GM03348 (cell line): ENCODE data around the gene ZC2HC1C.
A peak's percentile ranks its signal among the peaks of the same experiment; 100 is the strongest.
"Not testable (repeated sequence)": the region's sequence is repeated elsewhere in the genome, so short reads cannot be mapped to it uniquely, and the experiment has no call there.

Source experiments
- DNase-seq: peaks from one replicate; pipeline ENCODE4 v3.0.0; 2012; ENCODE audit warnings: low spot score

ZC2HC1C gene

DNA sequence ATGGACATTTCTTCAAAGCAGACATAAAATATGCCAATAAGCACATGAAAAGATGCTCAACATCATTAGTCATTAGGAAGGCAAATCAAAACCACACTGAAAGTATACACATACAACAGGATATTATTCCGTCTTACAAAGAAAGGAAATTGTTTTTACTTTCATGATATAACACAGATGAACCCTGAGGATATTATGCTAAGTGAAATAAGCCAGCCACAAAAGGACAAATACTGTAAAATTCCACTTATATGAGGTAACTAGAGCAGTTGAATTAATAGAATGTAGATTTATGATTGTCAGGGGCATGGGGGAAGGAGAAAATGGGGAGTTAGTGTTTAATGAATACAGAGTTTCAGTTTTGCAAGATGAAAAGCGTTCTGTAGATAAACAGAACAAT lies 9.8 kb upstream of the ZC2HC1C start:
- DNase-seq: no peak

DNA sequence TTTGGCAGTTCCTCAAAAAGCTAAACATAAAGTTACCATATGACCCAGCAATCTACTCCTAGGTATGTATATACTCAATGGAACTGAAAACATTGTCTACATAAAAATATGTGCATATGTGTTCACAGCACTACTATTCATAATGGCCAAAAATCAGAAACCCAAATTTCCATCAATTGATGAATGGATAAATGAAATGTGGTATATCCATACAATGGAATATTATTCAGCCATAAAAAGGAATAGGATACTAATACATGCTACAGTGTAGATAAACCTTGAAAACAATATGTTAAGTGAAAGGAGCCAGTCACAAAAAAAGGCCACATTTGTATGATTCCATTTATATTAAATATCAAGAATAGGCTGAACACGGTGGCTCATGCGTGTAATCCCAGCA lies 9.0 kb upstream of the ZC2HC1C start:
- DNase-seq: no peak

DNA sequence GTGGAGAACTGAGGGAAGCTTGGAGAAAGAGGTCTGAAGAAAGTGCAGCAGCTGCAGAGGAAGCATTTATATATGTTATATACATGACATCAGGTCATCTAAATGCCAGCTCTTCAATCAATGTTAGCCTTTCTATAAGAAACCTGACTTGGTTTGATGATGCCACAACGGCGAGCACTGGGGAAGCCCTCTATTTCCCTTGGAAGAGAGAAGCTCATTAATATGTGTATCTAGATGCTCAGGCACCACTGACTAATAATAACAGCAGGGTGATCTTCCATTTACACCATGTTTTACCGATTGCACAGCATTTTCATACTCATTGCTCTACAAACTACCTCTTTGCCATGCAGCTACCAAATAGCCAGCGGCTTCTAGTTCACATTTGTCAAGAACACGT lies 6.4 kb upstream of the ZC2HC1C start:
- DNase-seq: no peak

DNA sequence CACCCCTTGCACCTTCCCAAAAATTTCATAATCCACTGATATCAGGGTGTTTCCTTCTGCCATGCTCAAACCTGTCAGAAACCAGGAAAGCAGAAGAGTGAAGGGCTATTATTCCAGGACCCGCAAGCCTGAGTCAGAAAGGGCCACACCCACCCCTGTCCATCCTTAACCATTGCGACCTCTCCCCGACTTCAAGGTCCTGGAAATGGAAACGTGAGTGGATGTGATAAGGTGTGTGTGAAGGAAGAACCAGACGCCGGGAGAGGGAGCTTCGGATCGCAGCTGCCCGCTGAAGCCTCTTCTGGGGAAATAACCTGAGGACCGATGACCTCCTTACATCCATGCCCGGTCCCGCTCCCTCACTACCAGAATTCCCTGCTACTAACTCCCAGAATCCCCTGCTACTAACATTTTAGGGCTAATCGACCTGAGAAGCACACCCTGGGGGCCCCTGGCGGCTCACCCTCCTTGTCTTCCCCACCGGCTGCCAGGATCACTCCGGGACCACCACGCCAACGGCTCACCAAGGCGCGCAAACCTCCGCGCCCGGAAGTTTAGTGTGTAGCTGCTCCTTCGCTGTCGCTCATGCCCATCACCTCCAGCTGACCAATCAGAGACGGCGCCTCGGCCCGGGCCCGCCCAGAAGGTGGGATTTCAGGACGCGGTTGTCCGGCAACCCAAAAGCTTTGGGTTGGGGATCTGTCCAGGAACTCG lies 5.8 kb upstream of the ZC2HC1C start, which contains the start of gene ACYP1:
TSS of gene ACYP1 (minus strand) at position 534 of the 714 bp plus-strand sequence. CDS start at position 63, 471 bp downstream.
- DNase-seq: peak; percentile 97

DNA sequence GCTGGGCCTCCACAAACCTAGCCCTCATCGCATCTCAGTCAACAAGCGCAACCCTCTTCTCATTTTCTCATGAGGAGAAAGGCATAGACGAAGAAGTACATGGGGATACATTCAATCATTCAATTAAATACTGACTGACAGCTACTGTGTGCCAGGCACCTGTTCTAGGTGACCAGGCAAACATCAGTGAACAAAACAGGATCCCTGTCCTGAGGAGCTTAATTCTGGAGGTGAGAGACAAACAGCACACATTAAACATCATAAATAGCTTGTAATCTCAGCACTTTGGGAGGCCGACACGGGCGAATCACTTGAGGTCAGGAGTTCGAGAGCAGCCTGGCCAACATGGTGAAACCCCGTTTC lies 5.3 kb upstream of the ZC2HC1C start:
- DNase-seq: no peak

DNA sequence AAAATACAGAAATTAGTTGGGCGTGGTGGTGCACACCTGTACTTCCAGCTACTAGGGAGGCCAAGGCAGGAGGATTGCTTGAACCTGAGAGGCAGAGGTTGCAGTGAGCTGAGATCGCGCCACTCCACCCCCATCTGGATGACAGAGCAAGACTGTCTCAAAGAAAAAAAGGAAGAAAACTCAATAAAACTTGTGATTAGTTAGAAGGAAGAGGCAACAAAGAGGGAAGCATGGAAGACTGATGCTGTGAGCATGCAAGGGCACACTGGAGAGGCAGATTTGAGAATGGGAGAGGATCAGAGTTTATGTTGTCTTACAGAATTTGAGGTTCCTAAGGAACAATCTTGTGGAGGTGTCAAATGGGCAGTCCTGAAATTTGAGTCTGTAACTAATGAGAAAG lies 2.8 kb upstream of the ZC2HC1C start:
- no peak for DNase-seq

DNA sequence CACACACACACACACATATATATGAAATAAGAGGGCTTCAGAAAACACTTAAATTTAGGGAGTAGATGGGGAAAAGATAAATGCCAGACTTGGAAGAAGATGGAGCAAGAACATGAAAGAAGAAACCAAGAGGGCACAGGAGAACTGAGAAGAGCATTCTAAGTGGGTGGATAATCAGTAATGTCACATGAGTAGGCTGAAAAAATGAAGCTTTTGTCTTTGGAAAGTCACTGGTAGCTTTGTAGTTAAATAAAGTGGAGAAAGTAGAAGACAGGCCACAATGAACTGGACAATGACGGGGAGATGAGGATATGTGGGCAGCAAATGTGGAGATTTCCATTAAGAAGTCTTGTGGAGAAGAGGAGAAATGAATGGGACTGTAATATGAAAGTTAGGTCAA lies 2.2 kb upstream of the ZC2HC1C start:
- DNase-seq: no peak

DNA sequence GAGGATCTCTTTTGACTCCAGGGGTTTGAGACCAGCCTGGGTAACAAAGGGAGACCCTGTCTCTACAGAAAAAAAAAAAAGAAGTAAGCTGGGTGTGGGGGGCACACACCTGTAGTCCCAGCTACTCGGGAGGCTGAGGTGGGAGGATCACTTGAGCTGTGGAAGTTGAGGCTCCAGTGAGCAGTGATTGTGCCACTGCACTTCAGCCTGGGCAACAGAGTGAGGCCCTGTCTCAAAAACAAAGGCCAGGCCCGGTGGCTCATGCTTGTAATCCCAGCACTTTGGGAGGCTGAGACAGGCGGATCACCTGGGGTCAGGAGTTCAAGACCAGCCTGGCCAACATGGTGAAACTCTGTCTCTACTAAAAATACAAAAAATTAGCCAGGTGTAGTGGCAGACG lies 1.7 kb upstream of the ZC2HC1C start:
- not testable (repeated sequence) for DNase-seq

DNA sequence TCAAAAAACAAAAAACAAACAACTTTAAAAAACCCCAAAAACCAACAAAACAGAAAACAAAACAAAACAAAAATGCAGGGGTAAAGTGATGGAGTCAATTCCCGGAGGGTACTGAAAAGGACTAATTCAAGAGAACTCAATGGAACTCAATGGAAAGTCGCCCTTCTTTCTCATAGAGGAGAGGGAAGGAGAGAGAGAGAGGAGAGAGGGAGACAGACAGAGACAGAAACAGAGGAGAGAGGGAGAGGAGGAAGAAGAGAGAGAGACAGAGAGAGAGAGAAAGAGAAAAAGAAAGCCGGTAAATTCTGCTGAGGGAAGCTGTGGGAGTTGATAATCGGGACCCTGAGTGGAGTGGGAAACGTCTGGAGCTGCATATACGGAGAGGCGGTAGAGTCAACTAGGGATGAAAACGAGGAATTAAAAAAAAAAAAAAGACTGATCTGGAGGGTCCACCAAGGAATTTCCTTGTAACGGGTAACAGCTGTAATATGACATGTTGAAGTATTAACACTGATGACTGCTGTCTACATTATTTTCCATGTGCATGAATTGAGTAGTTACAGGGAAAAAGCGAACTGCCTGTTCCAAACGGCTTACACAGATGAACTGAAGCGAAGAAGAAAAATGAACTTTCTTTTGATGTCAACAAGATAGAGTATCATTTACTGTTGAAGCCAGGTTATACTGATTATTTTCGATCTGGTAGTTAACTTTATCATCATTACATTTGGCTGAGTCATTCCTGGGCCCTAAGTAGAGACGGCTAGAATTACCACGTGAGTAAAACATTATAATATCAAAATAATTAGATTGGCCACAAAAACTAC lies 934 bp upstream of the ZC2HC1C start:
- DNase-seq: no peak

DNA sequence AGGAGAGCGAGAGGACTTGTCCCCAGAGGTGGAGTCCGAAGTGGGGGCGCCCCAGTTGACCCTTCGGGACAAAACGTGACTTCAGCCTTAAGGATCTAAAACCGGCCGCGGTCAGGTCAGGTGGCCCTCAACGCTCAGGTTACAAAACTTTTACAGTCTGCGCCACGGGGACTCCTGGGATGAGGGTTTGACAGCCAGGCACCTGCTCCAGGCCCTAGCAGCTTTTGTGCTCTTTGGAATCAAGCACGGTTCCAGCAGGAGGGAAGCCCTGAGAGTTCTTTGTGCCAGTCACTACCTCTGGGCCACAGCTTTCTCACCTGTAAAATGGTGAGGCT lies 337 bp downstream of the ZC2HC1C start:
- DNase-seq: no peak

DNA sequence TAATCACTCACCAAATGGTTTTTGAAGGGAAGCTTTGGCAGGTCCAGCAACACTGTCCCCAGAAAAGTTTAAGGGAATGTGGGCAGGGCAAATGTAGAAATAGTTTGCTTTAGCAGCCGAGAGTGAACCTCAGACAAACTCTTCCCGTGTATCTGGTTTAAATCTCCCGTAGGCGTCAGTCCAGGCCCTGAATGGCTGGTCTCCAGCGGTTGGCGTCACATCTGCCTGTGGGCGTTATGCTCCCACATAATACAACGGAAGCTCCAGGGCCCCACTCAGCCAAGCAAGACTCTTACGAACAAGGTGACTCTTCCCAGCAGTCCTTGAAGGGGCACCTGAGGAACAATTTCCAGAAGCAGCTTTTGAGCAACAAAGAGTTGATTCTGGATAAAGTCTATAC lies 942 bp downstream of the ZC2HC1C start:
- peak; percentile 26 for DNase-seq

DNA sequence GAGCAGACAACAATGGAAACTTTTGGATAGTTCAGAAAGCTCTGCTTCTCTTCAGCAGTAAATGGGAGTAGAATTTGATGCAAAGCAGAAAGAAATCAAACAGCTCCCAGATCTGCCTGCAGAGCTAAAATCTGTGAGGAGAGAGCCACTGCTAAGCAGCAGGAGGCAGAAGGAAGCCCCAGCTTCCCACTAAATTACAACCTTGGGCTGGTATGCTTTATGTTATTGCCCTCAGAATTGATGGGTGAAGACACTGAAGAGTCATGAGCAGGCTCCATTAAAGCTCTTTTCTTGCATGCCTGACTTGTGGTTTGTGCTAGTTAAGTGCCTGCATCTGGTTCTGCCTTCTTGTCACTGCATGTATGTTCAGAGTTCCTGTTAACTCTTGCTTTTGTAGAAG lies 8.4 kb downstream of the ZC2HC1C start:
- no peak for DNase-seq

DNA sequence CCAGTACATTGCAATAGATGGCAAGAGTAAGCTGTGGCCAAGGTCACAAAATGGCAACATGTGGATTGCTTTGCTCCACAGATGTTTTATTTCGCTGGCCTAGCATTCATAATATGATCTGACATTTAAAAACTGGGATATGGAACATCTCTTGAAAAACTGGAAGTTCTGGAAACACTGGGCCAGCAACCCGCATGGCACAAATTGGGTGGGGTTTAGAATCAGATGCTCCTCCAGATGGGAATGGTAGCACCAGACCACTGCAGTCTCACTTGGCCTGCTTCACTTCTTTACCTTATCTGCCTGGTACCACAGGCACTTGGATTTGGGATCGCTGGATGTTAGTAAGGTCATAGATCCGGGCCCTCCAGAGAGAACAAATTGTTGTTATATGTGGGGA lies 10.1 kb downstream of the ZC2HC1C start:
- no peak for DNase-seq

DNA sequence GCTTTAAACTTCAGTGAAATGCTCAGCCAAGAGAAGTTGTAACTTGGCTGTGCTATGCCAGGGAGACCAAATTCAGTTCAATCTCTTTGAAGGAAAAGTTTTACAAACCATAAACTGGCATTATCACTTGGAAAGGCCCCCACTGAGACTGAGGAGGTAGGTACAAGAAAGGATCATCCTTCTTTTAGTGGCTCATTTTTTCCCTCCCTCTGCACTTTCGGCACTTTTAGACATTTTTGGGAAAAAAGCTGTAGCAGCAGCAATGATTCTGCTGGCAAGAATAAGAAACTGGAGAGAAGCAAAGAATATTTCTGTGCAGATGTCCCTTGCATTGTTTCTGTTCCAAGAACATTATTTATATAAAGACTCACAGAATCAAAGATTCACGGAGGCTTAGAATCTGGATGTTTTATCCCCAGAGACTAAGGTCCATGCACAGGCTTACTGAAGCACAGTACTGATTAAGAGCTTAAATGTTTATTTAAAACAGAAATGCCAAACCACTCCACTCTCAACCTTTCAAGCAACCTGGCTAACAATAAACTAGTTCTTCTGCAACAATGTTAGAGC lies 12.3 kb downstream of the ZC2HC1C start:
- DNase-seq: no peak

DNA sequence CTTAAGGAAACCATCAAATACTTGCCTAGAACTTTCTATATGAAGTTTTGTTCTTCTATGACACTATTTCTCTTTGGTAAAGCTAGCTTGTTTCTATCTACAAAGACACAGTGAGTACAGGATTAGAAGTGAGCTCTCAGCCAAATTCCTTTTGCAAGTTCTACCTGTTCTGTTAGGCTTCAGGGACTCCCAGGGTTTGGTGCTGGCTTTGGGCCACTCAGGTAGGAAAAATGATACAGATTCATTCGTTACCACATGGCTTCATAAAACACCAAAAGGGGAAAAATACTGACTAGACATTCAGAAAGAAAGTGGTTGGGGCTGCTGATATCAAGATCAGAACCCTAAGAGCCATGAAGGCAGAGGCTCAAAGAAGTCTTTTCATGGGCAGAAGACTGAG lies 13.8 kb downstream of the ZC2HC1C start:
- no peak for DNase-seq

DNA sequence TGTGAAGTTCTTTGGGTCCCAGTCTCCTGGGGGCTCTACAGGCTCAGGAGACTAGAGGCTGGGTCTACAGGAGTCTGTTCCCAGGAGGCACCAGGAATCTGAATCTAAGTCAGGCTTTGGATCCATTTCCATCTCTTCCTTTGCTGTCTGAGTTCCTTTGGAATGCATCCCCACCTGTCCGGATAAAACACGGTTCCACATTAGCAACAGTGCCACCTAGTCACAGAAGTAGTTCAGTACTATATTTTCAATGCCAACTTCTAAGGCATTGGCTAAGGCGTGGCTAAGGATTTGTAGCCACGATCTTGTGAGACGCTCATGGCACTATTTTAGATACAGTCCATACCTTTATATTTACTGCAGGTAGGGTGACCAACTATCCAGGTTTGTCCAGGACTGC lies 15.1 kb downstream of the ZC2HC1C start:
- no peak for DNase-seq

DNA sequence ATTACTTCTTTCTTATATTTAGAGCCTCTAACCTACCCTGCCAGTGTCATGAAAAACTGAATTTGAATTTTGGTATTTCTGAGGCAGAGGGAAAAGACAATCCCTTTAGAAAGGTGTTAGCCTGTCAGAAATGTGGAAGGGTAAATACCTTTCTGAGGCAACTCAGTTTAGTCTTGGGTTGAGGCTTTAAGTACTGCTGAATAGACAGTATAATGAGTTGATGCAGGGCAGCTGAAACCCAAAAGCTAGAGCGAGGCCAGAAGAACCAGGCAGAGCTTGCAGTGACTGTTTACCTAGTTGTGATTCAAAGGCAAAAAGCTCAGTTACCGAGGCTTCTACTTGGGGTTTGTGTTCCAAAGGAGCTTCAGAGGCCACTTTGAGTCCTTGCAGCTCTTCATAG lies 18.7 kb downstream of the ZC2HC1C start:
- DNase-seq: no peak

DNA sequence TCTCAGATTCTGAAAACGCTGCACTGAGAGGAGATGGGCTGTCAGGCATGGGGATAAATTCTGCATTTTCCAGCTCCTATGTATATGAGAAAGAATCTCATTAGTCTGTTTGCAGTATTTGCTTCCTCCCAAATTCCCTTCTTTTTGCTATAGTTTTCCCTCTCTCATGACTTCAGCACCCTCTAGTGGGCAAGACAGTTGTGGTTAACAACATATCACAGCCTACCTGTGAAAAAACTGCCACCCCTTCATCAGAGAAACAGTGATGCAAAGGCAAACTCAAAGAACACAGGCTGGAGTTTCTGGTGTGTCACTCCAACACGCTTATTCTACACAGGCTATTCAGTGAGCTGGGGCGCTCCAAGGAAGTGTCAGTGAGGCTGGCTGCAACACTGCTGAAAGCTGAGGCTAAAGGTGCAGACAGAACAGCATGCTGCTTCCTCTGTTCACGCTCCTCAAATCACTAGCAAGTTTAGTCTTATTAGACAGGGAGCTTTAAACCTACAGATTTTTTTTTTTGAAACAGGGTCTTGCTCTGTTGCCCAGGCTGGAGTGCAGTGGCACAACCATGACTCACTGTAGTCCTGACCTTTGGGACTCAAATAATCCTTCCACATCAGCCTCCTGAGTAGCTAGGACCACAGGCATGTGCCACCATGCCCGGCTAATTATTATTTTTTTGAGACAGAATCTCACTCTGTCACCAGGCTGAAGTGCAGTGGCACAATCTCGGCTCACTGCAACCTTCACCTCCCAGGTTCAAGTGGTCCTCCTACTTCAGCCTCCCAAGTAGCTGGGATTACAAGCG lies 19.3 kb downstream of the ZC2HC1C start:
- peak; percentile 74 for DNase-seq

DNA sequence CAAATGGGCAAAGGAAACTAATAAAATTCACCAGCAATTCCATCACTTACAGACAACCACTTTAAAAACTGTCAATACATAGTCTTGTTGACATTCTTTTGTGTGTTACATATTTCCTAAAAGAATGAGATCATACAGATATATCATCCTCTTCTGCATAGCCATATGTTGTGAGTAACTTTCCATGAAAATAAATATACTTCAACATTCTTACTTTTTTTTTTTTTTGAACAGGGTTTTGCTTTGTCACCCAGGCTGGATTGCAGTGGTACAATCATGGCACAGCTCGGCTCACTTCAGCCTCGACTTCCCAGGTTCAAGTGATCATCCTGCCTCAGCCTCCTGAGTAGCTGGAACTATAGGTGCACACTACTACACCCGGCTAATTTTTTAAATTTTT lies 20.9 kb downstream of the ZC2HC1C start:
- DNase-seq: no peak

DNA sequence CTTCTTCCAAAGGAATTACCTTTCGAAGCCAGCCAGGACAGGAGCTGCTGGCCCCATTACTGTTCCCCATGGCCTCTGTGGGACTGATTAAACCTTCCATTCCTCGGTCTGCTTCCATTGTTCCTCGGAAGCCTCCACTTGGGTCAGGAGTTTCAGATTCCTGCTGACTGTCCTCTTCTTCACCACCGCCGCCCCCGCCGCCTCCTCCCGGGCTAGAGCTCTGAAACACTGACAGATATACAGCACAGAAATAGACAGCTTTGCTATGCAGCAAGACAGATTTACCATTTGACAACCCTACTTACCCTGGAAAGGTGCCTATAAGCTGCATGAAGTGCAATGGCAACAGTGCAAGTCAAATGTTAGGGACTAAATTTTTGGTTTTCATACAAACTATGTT lies 21.8 kb downstream of the ZC2HC1C start:
- DNase-seq: no peak

DNA sequence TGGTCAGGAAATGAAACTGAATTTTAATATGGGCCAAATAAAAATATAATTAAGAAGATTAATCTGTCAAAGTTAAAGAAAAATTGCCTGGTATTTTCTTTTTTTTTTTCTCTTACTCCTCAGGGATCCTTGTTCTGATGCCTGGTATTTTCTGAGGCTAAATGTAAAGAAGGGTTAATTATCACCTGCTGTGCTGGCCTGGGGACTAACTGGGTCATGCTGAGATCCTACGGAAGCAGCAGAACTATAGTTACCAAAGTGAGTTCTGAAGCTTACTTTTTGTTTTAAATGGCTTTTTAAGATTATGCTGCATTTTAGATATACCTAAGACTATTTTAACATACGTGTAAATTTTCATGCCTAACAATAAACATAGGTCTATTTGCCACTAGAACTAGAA lies 23.3 kb downstream of the ZC2HC1C start:
- no peak for DNase-seq

DNA sequence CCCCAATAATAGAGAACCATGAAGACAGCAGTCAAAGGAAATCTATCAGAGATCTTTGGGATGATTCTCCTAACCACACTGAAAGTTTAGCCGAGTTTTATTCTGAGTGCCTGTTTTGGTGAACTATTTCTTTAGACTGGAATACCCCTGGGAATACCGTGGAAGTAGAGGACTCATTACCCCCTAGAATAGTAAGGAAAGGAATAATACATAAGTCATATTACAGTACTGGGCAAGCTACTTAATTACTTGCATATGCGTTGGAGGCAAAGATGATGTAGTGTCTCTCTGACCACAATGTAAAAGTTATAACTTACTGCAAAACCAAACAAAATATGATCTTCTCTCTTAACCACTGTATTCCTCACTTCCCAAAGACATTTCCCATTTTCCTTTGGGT lies 25.5 kb downstream of the ZC2HC1C start:
- DNase-seq: peak; percentile 36

DNA sequence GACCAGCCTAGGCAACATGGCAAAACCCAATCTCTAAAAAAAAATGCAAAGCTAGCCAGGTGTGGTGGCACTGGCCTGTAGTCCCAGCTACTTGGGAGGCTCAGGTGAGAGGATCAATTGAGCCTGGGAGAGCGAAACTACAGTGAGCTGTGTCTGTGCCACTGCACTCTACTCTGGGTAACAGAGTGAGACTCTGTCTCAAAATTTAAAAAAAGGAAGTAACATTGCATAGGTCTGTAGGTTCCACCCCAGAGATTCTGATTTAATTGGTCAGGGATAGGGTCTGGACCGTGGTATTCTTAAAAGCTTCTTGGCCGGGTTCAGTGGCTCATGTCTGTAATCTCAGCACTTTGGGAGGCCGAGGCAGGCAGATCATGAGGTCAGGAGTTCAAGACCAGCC lies 26.2 kb downstream of the ZC2HC1C start:
- DNase-seq: no peak
